PC-3 (cell line): ENCODE results near the gene DNAJA2. TPM values are rescaled to one million over a fixed set of nuclear protein-coding genes. Genes with fewer than 3 reads are reported as not detected.

Experiments
- ATAC-seq: fragments of 200-7000 bp; cut with Tn5 transposase; 2 replicates; pipeline ENCODE4 v1.9.1; 2020; ENCODE audit warnings: mild to moderate bottlenecking, moderate library complexity
- BruUV-seq: library from RNA; stranded (reverse); fragments of 400-500 nt; replicated peaks from 2 replicates; lab custom pipeline; 2021; lab: Mats Ljungman, UMichigan
- CTCF ChIA-PET: fragments of 300-600 bp; sonication (Branson Sonifier 250); formaldehyde crosslinking; loops from one replicate; lab custom pipeline; 2022; ENCODE audit warnings: antibody characterized with exemption; lab: Charles Lee
- POLR2A ChIA-PET: fragments of 300-600 bp; sonication (Branson Sonifier 250); formaldehyde crosslinking; loops from one replicate; lab custom pipeline; 2022; ENCODE audit warnings: antibody characterized with exemption; ENCODE audit not compliant: unreplicated experiment; lab: Charles Lee
- DNase-seq: peaks from one replicate; pipeline ENCODE4 v3.0.0-alpha.2; 2015
- H2AFZ ChIP-seq: fragments of 300-600 bp; sonication (generic); 2 replicates; pipeline ENCODE4 v1.6.0; 2016; ENCODE audit warnings: antibody characterized with exemption, low read length
- H3F3A ChIP-seq: fragments of 300-600 bp; sonication (generic); one replicate; pipeline ENCODE4 v1.6.0; 2017; ENCODE audit warnings: antibody characterized with exemption, low read length, control low read depth, mild to moderate bottlenecking; ENCODE audit not compliant: unreplicated experiment
- H3K27ac ChIP-seq: fragments of 300-600 bp; sonication (generic); 2 replicates; pipeline ENCODE4 v1.5.1; 2016; ENCODE audit warnings: mild to moderate bottlenecking, low read length
- H3K27me3 ChIP-seq: fragments of 300-600 bp; sonication (generic); 2 replicates; pipeline ENCODE4 v1.6.1; 2016; ENCODE audit warnings: low read length, mixed read lengths
- H3K36me3 ChIP-seq: fragments of 300-600 bp; sonication (generic); 2 replicates; pipeline ENCODE4 v1.6.1; 2016; ENCODE audit warnings: low read depth, mixed run types, low read length, mixed read lengths
- H3K4me1 ChIP-seq: fragments of 300-600 bp; sonication (generic); 2 replicates; pipeline ENCODE4 v1.5.1; 2016; ENCODE audit warnings: low read length; ENCODE audit not compliant: insufficient read depth
- H3K4me2 ChIP-seq: fragments of 300-600 bp; sonication (generic); 2 replicates; pipeline ENCODE4 v1.6.0; 2016; ENCODE audit warnings: low read length
- H3K4me3 ChIP-seq: fragments of 300-600 bp; sonication (generic); 2 replicates; pipeline ENCODE4 v1.5.1; 2016; ENCODE audit warnings: mild to moderate bottlenecking, low read length, mixed read lengths
- H3K79me2 ChIP-seq: fragments of 300-600 bp; sonication (generic); 2 replicates; pipeline ENCODE4 v1.6.1; 2017; ENCODE audit warnings: low read length, mixed read lengths
- H3K9ac ChIP-seq: fragments of 300-600 bp; sonication (generic); 2 replicates; pipeline ENCODE4 v1.6.0; 2016; ENCODE audit warnings: mild to moderate bottlenecking, low read length
- H3K9me2 ChIP-seq: fragments of 300-600 bp; sonication (generic); replicated peaks from 2 replicates; pipeline ENCODE4 v1.6.1; 2016; ENCODE audit warnings: mixed run types, low read length, mixed read lengths
- H3K9me3 ChIP-seq: fragments of 300-600 bp; sonication (generic); 2 replicates; pipeline ENCODE4 v1.6.1; 2016; ENCODE audit warnings: low read length, mixed read lengths
- H4K20me1 ChIP-seq: fragments of 300-600 bp; sonication (generic); 2 replicates; pipeline ENCODE4 v1.6.1; 2016; ENCODE audit warnings: low read length, mixed read lengths
- EZH2 ChIP-seq: fragments of 300-600 bp; sonication (generic); IDR thresholded peaks from one replicate; pipeline ENCODE4 v1.6.1; 2017; ENCODE audit warnings: antibody characterized with exemption, mild to moderate bottlenecking, low read length; ENCODE audit not compliant: unreplicated experiment
- EZH2phosphoT487 ChIP-seq: fragments of 300-600 bp; sonication (generic); IDR thresholded peaks from 2 replicates; pipeline ENCODE4 v1.6.1; 2018; ENCODE audit warnings: mild to moderate bottlenecking, antibody characterized with exemption, low read length, borderline replicate concordance
- intact Hi-C: fragments of 100-400 bp; cut with micrococcal nuclease; formaldehyde crosslinking; loops from 2 replicates; pipeline ENCODE4 v1.9.0; 2023
- total RNA-seq: library from RNA; depleted of rRNA; stranded (reverse); fragments of >200 nt; gene quantifications from 2 replicates; pipeline ENCODE4 v1.2.3, GENCODE V29; 2014
- TF ChIP-seq, protein P1 (sequence below): fragments of 300-600 bp; sonication (generic); conservative IDR thresholded peaks from 2 replicates; pipeline ENCODE4 v1.5.1; 2017; ENCODE audit warnings: antibody characterized with exemption, low read depth, mild to moderate bottlenecking, low read length

Gene DNAJA2
- total RNA-seq, 1 experiment from 2014 or later = 44.5 TPM

DNA sequence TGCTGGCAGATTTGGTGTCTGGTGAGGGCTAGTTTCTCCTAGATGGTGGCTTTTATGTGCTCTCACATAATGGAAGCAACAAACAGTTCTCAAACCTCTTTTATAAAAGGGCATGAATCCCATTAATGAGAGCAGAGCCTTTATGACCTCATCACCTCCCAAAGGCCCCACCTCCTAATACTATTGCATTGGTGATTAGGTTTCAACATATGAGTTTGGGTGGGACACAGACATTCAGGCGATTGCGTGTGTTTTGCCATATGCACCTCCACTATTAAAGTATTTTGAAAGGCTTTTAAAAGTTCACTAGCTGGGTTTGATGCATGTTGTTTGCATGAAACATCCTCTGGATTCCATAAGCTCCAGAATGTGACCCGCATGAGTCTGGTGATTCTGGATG, 24.4 kb upstream of the DNAJA2 start:
- no peak overlapping the region for H3K9ac ChIP-seq
- no peak overlapping the region for H3K4me2 ChIP-seq
- no peaks in the 10 kb centered on the region for H3K27me3 ChIP-seq
- no peak for TF ChIP-seq EZH2
- TF ChIP-seq, protein P1, sequence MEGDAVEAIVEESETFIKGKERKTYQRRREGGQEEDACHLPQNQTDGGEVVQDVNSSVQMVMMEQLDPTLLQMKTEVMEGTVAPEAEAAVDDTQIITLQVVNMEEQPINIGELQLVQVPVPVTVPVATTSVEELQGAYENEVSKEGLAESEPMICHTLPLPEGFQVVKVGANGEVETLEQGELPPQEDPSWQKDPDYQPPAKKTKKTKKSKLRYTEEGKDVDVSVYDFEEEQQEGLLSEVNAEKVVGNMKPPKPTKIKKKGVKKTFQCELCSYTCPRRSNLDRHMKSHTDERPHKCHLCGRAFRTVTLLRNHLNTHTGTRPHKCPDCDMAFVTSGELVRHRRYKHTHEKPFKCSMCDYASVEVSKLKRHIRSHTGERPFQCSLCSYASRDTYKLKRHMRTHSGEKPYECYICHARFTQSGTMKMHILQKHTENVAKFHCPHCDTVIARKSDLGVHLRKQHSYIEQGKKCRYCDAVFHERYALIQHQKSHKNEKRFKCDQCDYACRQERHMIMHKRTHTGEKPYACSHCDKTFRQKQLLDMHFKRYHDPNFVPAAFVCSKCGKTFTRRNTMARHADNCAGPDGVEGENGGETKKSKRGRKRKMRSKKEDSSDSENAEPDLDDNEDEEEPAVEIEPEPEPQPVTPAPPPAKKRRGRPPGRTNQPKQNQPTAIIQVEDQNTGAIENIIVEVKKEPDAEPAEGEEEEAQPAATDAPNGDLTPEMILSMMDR = no peak
- TF ChIP-seq EZH2phosphoT487 = no peak
- ChIA-PET CTCF (no interaction called here), POLR2A (no interaction called here)
- DNase-seq = no peak
- BruUV-seq = no TSS peak
- H3K9me2 ChIP-seq = no peaks in the 10 kb centered on the region
- H2AFZ ChIP-seq = no peak overlapping the region
- H4K20me1 ChIP-seq = no peaks in the 10 kb centered on the region
- no peaks in the 10 kb centered on the region for H3K4me1 ChIP-seq
- ATAC-seq = no peak
- no peaks in the 10 kb centered on the region for H3K36me3 ChIP-seq
- H3K4me3 ChIP-seq = no peak overlapping the region
- intact Hi-C loops = no loop called here
- no peaks in the 10 kb centered on the region for H3K9me3 ChIP-seq
- H3K27ac ChIP-seq = no peak overlapping the region
- no peaks in the 10 kb centered on the region for H3K79me2 ChIP-seq
- no peaks in the 10 kb centered on the region for H3F3A ChIP-seq

DNA sequence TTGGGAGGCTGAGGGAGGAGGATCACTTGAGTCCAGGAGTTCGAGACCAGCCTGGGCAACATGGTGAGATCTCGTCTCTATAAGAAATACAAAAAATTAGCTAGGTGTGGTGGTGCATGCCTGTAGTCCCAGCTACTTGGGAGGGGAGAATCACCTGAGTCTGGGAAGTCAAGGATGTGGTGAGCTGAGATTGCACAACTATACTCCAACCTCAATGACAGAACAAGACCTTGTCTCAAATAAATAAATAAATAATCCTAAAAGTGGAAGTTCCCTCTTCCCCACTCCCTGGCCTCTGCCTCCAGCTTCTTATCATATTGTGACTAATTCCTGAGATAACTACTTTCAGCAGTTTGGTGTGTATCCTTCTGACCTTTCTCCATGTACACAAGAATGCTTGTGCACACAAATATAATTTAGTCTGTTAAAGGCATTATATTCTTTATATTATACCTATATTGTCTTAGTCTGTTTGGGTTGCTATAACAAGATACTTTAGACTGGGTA, 23.5 kb upstream of the DNAJA2 start:
- Histone ChIP-seq H3K9ac (no peak overlapping the region), H4K20me1 (no peaks in the 10 kb centered on the region), H3K9me3 (no peaks in the 10 kb centered on the region), H3K27ac (no peak overlapping the region), H3K79me2 (no peaks in the 10 kb centered on the region), H3K4me2 (no peak overlapping the region), H2AFZ (no peak overlapping the region), H3K9me2 (no peaks in the 10 kb centered on the region), H3F3A (no peaks in the 10 kb centered on the region), H3K4me3 (no peak overlapping the region), H3K27me3 (no peaks in the 10 kb centered on the region), H3K36me3 (no peaks in the 10 kb centered on the region), H3K4me1 (no peaks in the 10 kb centered on the region)
- ATAC-seq (no peak), DNase-seq (no peak)
- ChIA-PET CTCF (interaction anchor here (0.5 kb wide), 1 partner anchor 41 kb away, joined by 4 read pairs; no protein-coding TSS in a partner anchor), POLR2A (no interaction called here)
- intact Hi-C loops = no loop called here
- BruUV-seq = no TSS peak
- TF ChIP-seq, protein P1 = no peak

DNA sequence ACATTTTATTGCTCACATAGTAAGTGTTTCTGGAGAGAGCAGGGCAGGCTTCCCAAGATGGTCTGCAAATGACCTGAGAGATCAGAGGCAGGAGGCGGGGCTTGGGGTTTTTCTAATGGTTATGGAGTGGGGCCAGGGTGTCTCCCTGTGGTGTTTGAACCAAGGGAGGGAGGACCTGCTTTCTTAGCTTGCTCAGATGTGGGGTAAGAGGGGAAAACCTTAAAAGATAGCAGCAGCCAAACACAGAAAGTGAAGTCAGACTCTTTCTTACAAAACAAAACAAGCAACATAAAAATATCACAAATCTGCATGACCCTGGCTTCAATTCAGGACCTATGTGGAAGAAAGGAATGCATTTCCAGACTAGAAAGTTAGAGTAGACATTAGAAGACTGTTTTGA, 22.9 kb upstream of the DNAJA2 start:
- BruUV-seq = no TSS peak
- CTCF ChIA-PET = no interaction called here

More for the DNA sequence above, 22.9 kb upstream of the DNAJA2 start:
- no peak for TF ChIP-seq EZH2
- no peak for TF ChIP-seq EZH2phosphoT487
- TF ChIP-seq, protein P1 = no peak
- intact Hi-C loops = no loop called here
- Histone ChIP-seq H3K79me2 (no peaks in the 10 kb centered on the region), H3K27me3 (no peaks in the 10 kb centered on the region), H4K20me1 (no peaks in the 10 kb centered on the region), H3K4me2 (no peak overlapping the region), H3K36me3 (no peaks in the 10 kb centered on the region), H3K4me1 (no peaks in the 10 kb centered on the region), H3K27ac (no peak overlapping the region), H3K4me3 (no peak overlapping the region), H3K9me2 (no peaks in the 10 kb centered on the region), H2AFZ (no peak overlapping the region), H3F3A (no peaks in the 10 kb centered on the region), H3K9me3 (no peaks in the 10 kb centered on the region), H3K9ac (no peak overlapping the region)
- POLR2A ChIA-PET = no interaction called here
- DNase-seq (no peak), ATAC-seq (no peak)
